SK-N-SH (cell line): ENCODE measurements around the gene DOCK3. TPM values are rescaled to one million over a fixed set of nuclear protein-coding genes. Genes with fewer than 3 reads are reported as not detected.
A peak's percentile ranks its signal among the peaks of the same experiment; 100 is the strongest.

Source experiments
- CTCF ChIA-PET: fragments of 300-600, 350-600 bp; formaldehyde crosslinking; extraction: SDS; loops from one replicate; lab custom pipeline; 2021; lab: Yijun Ruan, JAX
- POLR2A ChIA-PET: fragments of 350-600 bp; sonication (Branson Sonifier 250); formaldehyde crosslinking; extraction: SDS; loops from one replicate; lab custom pipeline; 2020; ENCODE audit warnings: antibody characterized with exemption, inconsistent platforms; lab: Yijun Ruan, JAX
- DNase-seq: peaks from one replicate; pipeline ENCODE4 v3.0.0; 2012
- H2AFZ ChIP-seq: fragments of 200-600 bp; sonication (generic); 2 replicates; pipeline ENCODE4 v1.8.1; 2016; ENCODE audit warnings: antibody characterized with exemption, mild to moderate bottlenecking, low read depth
- H3F3A ChIP-seq: fragments of 200-600 bp; sonication (generic); replicated peaks from 2 replicates; pipeline ENCODE3; 2016; ENCODE audit warnings: antibody characterized with exemption, mild to moderate bottlenecking; ENCODE audit not compliant: insufficient read depth
- H3K27ac ChIP-seq, 2 experiments: fragments of 200-500 bp in 1 of 2; fragments of 200-600 bp in 1 of 2; sonication (Bioruptor generic) in 1 of 2; sonication (generic), shearing (Covaris generic) in 1 of 2; 2 replicates each; pipeline versions ENCODE4 v1.5.1 to v1.6.1; 2014 to 2016; ENCODE audit warnings: low read depth in 2 of 2, inconsistent platforms in 1 of 2, low read length in 1 of 2, mild to moderate bottlenecking in 1 of 2, mixed read lengths in 1 of 2
- H3K27me3 ChIP-seq: fragments of 200-600 bp; sonication (generic), shearing (Covaris generic); 2 replicates; pipeline ENCODE4 v1.6.1; 2016; ENCODE audit warnings: mixed run types; ENCODE audit not compliant: insufficient read depth
- H3K36me3 ChIP-seq, 2 experiments: fragments of 200-500 bp in 1 of 2; fragments of 200-600 bp in 1 of 2; sonication (Bioruptor generic) in 1 of 2; sonication (generic) in 1 of 2; replicated peaks in 1 of 2; 2 replicates each; pipeline versions ENCODE3 to v1.5.1; 2014 to 2016; ENCODE audit warnings: low read length in 1 of 2, mild to moderate bottlenecking in 1 of 2; ENCODE audit not compliant: insufficient read depth in 2 of 2, control insufficient read depth in 1 of 2
- H3K4me1 ChIP-seq, 2 experiments: fragments of 200-500 bp in 1 of 2; fragments of 200-600 bp in 1 of 2; sonication (Bioruptor generic) in 1 of 2; sonication (generic), shearing (Covaris generic) in 1 of 2; 2 replicates each; pipeline versions ENCODE4 v1.5.1 to v1.6.1; 2014 to 2016; ENCODE audit warnings: low read depth in 1 of 2, low read length in 1 of 2, mixed run types in 1 of 2; ENCODE audit not compliant: insufficient read depth in 2 of 2, control insufficient read depth in 1 of 2
- H3K4me2 ChIP-seq: fragments of 200-600 bp; sonication (generic), shearing (Covaris generic); 2 replicates; pipeline ENCODE4 v1.6.1; 2017; ENCODE audit warnings: mixed run types
- H3K4me3 ChIP-seq, 2 experiments: fragments of 200-500 bp in 1 of 2; fragments of 200-600 bp in 1 of 2; sonication (Bioruptor generic) in 1 of 2; sonication (generic), shearing (Covaris generic) in 1 of 2; 2 replicates each; pipeline versions ENCODE4 v1.5.1 to v1.8.1; 2014 to 2016; ENCODE audit warnings: low read depth in 2 of 2, inconsistent platforms in 1 of 2, low read length in 1 of 2, mild to moderate bottlenecking in 1 of 2, mixed read lengths in 1 of 2, moderate library complexity in 1 of 2
- H3K79me2 ChIP-seq: fragments of 200-600 bp; sonication (generic); 2 replicates; pipeline ENCODE4 v1.8.1; 2017; ENCODE audit warnings: mild to moderate bottlenecking; ENCODE audit not compliant: insufficient read depth
- H3K9ac ChIP-seq: fragments of 200-600 bp; sonication (generic); 2 replicates; pipeline ENCODE4 v1.6.1; 2017; ENCODE audit warnings: mixed run types
- H3K9me2 ChIP-seq: fragments of 200-600 bp; sonication (generic); 2 replicates; pipeline ENCODE4 v1.6.1; 2017; ENCODE audit warnings: mixed run types
- H3K9me3 ChIP-seq: fragments of 200-600 bp; sonication (generic); 2 replicates; pipeline ENCODE4 v1.6.1; 2017; ENCODE audit warnings: mixed run types, mild to moderate bottlenecking, moderate library complexity
- H4K20me1 ChIP-seq: fragments of 200-600 bp; sonication (generic); 2 replicates; pipeline ENCODE4 v1.6.1; 2017; ENCODE audit warnings: mild to moderate bottlenecking, mixed run types; ENCODE audit not compliant: insufficient read depth
- CHD2 ChIP-seq: fragments of 150-350 bp; IDR thresholded peaks from 2 replicates; pipeline ENCODE4 v1.6.1; 2018; ENCODE audit warnings: low read length; ENCODE audit not compliant: partially characterized antibody
- EP300 ChIP-seq, 2 experiments: IDR thresholded peaks; 2 replicates each; pipeline versions ENCODE4 v1.4.0 to v1.6.1; 2012; ENCODE audit warnings: borderline replicate concordance in 1 of 2, low read depth in 1 of 2, low read length in 1 of 2
- FOSL2 ChIP-seq: IDR thresholded peaks from 2 replicates; pipeline ENCODE4 v1.4.0; 2012; ENCODE audit warnings: low read depth, mild to moderate bottlenecking, moderate library complexity, borderline replicate concordance
- FOXM1 ChIP-seq: IDR thresholded peaks from 2 replicates; pipeline ENCODE4 v1.4.0; 2012; ENCODE audit warnings: low read depth, mild to moderate bottlenecking
- GABPA ChIP-seq: IDR thresholded peaks from 2 replicates; pipeline ENCODE4 v1.4.0; 2012; ENCODE audit warnings: low read depth, mild to moderate bottlenecking
- JUND ChIP-seq: IDR thresholded peaks from 2 replicates; pipeline ENCODE4 v1.4.0; 2012
- NFIC ChIP-seq: IDR thresholded peaks from 2 replicates; pipeline ENCODE4 v1.4.0; 2012; ENCODE audit warnings: borderline replicate concordance
- NRF1 ChIP-seq: IDR thresholded peaks from 2 replicates; pipeline ENCODE4 v1.6.1; 2012; ENCODE audit warnings: low read depth, mild to moderate bottlenecking, low read length
- RCOR1 ChIP-seq: fragments of 150-350 bp; IDR thresholded peaks from 2 replicates; pipeline ENCODE4 v1.6.1; 2017; ENCODE audit warnings: antibody characterized with exemption, low read length
- RFX5 ChIP-seq: IDR thresholded peaks from 2 replicates; pipeline ENCODE4 v1.6.1; 2012; ENCODE audit warnings: mild to moderate bottlenecking, improper control_type of control experiment, low read length
- SIN3A ChIP-seq: IDR thresholded peaks from 2 replicates; pipeline ENCODE4 v1.6.1; 2012; ENCODE audit warnings: low read depth, mild to moderate bottlenecking, low read length, moderate library complexity, borderline replicate concordance
- TAF1 ChIP-seq: IDR thresholded peaks from 2 replicates; pipeline ENCODE4 v1.6.1; 2012; ENCODE audit warnings: low read depth, mild to moderate bottlenecking, low read length, moderate library complexity, borderline replicate concordance
- TEAD4 ChIP-seq: IDR thresholded peaks from 2 replicates; pipeline ENCODE4 v1.4.0; 2012; ENCODE audit warnings: mild to moderate bottlenecking, borderline replicate concordance; ENCODE audit not compliant: insufficient read depth
- ZBTB33 ChIP-seq: IDR thresholded peaks from 2 replicates; pipeline ENCODE4 v1.4.0; 2012; ENCODE audit warnings: low read depth, borderline replicate concordance
- WGBS: methylation state at CpG from one replicate; pipeline ENCODE4 v1.1.6; 2017; ENCODE audit warnings: low lambda C conversion rate; 5-methylcytosine and 5-hydroxymethylcytosine counted together
- polyA plus RNA-seq, 3 experiments: library from polyadenylated mRNA; depleted of rRNA; stranded (reverse); fragments of >200 nt; gene quantifications; 2 replicates each; pipeline ENCODE4 v1.2.3, GENCODE V29; 2012
- TF ChIP-seq, protein P1 (sequence below): fragments of 150-350 bp; IDR thresholded peaks from 2 replicates; pipeline ENCODE4 v1.6.1; 2016; ENCODE audit warnings: mild to moderate bottlenecking, low read depth, low read length
- TF ChIP-seq, protein P2 (sequence below): IDR thresholded peaks from 2 replicates; pipeline ENCODE4; 2012

The DOCK3 gene
- polyA plus RNA-seq, 1 of the 3 experiments (the other 2 are of a cell fraction), result 0.05 TPM

- no peaks in the 10 kb centered on the region for H3F3A ChIP-seq
- no peaks in the 10 kb centered on the region for H3K9me2 ChIP-seq
- H3K27ac ChIP-seq, result no peak overlapping the region
- no peak overlapping the region for H3K4me2 ChIP-seq
- H2AFZ ChIP-seq, result peak overlapping the region; percentile 56; the same call in 1 of the 2 replicates
- no peaks in the 10 kb centered on the region for H3K79me2 ChIP-seq
- 0 out of 2 replicates have a peak, but pooled peaks cover 6% of the 10 kb centered on the region for H3K9me3 ChIP-seq
- H3K9ac ChIP-seq, result no peak overlapping the region
- ChIA-PET CTCF (interaction anchor here (1.4 kb wide), 1 partner anchor 28 kb away, joined by 4 read pairs; no protein-coding TSS in a partner anchor), POLR2A (no interaction called here)
- H4K20me1 ChIP-seq, result no peaks in the 10 kb centered on the region
- no peaks in the 10 kb centered on the region for H3K27me3 ChIP-seq
- DNase-seq, result no peak
- no peak for TF ChIP-seq FOXM1
- TF ChIP-seq TAF1, result no peak
- TF ChIP-seq, protein P1, sequence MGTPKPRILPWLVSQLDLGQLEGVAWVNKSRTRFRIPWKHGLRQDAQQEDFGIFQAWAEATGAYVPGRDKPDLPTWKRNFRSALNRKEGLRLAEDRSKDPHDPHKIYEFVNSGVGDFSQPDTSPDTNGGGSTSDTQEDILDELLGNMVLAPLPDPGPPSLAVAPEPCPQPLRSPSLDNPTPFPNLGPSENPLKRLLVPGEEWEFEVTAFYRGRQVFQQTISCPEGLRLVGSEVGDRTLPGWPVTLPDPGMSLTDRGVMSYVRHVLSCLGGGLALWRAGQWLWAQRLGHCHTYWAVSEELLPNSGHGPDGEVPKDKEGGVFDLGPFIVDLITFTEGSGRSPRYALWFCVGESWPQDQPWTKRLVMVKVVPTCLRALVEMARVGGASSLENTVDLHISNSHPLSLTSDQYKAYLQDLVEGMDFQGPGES, result no peak
- no peak for TF ChIP-seq SIN3A
- no peak for TF ChIP-seq EP300 (IDR thresholded peaks at IDR 0.05; ENCODE audit: borderline replicate concordance in 1 of 2, low read depth in 1 of 2, low read length in 1 of 2)
- no peak for TF ChIP-seq ZBTB33
- no peak for TF ChIP-seq FOSL2
- TF ChIP-seq NFIC, result no peak
- TF ChIP-seq CHD2, result no peak
- TF ChIP-seq GABPA, result no peak
- TF ChIP-seq, protein P2, sequence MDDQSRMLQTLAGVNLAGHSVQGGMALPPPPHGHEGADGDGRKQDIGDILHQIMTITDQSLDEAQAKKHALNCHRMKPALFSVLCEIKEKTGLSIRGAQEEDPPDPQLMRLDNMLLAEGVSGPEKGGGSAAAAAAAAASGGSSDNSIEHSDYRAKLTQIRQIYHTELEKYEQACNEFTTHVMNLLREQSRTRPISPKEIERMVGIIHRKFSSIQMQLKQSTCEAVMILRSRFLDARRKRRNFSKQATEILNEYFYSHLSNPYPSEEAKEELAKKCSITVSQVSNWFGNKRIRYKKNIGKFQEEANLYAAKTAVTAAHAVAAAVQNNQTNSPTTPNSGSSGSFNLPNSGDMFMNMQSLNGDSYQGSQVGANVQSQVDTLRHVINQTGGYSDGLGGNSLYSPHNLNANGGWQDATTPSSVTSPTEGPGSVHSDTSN, result no peak
- no peak for TF ChIP-seq RCOR1
- no peak for TF ChIP-seq JUND
- TF ChIP-seq RFX5, result no peak
- no peak for TF ChIP-seq NRF1
- TF ChIP-seq TEAD4, result no peak
- whole genome bisulfite sequencing, result 0% methylated on average over 1 of the region's 1 CpG
- no peaks in the 10 kb centered on the region for H3K36me3 ChIP-seq
- H3K4me3 ChIP-seq, result no peak overlapping the region
- H3K4me1 ChIP-seq, result no peaks in the 10 kb centered on the region
These were observed 608.7 kb downstream of the DOCK3 start for GRCh38 chr3:51283421-51283820.
